Epithelial cell of proximal tubule (primary cell): ENCODE results near the gene HACD3. TPM values are rescaled to one million over a fixed set of nuclear protein-coding genes. Genes with fewer than 3 reads are reported as not detected.

ENCODE experiments used
- DNase-seq: peaks from one replicate; pipeline ENCODE4 v3.0.0-alpha.2; 2011; ENCODE audit warnings: low read depth
- H3K4me3 ChIP-seq: 2 replicates; pipeline ENCODE4 v1.5.1; 2011; ENCODE audit warnings: low read depth, mild to moderate bottlenecking, low read length
- CTCF ChIP-seq: conservative IDR thresholded peaks from 2 replicates; pipeline ENCODE4 v1.5.1; 2012; ENCODE audit warnings: low read depth, mild to moderate bottlenecking, low read length
- total RNA-seq: library from RNA; depleted of rRNA; stranded (reverse); fragments of >200 nt; gene quantifications from 2 replicates; pipeline ENCODE4 v1.2.3, GENCODE V29; 2015

Gene HACD3
- total RNA-seq, 1 donor from 2014 or later, result 127 TPM

DNA sequence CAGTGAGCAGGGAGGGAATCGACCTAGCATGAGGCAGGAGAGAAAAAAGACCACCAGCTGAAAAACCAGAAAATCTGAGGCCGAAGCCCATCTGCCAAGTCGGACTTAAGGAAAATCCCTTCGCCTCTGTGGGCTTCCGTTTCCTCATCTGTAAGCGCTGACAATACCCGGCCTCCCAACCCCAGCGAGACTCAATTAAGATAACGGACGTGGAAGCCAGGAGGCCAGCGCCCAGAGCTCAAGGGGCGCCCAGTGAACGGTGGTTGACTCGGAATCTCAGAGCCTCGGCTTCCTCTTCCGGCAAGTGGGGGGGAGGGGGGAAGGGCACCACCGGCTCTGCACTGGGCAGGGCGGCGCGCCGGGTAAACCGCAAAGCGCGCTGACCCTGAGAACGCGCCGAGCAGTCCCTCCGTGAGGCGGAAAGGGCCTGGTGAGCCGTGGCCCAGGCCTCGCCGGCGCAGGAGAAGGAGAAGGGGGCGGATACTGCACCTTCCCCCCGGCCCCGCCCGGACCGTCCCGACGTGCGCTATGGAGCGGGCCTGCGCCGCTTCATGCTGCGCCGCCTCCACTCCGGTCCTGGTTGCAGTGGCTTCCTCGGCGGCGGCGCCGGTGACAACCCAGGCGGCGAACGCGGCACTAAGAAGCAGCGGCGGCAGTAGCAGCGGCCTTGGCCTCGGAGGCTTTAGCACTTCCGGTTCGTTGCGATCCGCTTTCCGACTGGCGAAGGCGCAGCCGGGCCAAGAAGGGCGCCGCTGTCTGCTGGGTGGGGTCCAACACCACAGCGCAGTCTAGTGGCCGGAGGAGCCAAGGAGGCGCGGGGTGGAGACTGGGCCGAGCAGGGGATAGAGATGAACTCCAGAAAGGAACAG lies 13.0 kb upstream of the HACD3 start, which contains the start of gene DPP8:
TSS of gene DPP8 (minus strand) at position 693 of the 869 bp plus-strand sequence. CDS start 5,136 bp downstream, outside the sequence.
- peak within 1 kb of the TSS; percentile 92 for H3K4me3 ChIP-seq
- peak; percentile 92 for TF ChIP-seq CTCF
- DNase-seq, result peak; percentile 63

DNA sequence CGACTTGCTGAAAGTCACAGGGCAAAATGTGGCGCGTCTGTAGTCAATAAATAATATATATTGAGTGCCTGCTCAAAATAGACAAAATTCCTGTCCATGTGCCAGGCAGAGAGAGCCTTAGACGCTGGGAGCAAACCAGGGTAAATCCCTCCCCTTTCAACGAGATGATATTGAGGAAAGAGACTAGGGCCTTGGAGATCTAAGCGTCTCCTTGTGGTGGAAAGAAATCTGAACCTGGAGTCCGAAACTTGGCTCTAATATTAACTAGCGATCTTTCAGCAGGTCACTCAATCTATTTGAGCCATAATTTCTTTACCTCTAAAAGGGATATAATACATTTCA lies 12.4 kb upstream of the HACD3 start:
- TF ChIP-seq CTCF, result no peak
- peak overlapping the region; percentile 92 for H3K4me3 ChIP-seq

DNA sequence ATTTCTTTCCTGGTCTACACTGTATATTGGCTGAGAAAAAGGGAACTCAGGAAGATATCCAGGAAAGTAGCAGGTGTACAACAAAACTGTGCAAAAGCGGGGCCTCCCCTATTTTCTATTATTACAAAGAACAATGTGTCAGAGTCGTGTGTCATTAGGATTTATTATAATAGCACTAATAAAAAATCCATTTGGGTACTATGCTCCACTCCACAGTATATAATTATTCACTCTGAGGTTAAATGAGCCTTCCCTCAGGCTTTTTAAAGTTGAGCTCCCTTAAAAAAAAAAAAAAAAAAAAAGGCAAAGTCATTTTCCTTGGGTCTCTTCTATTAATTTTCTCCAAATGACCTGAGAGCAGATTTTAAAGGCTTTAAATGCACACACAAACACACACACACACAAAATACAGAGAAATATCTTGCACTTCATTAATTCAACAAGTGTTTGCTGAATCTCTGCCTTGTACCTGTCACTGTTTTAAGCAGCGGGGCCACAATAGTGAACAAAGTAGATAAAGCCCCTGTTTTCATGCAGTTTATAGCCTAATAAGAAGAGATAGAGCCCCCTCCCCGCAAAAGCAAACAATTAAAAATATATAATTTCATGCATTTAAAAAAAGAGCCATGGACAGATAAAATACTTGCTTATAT lies 11.5 kb upstream of the HACD3 start:
- DNase-seq, result no peak
- TF ChIP-seq CTCF, result no peak
- no peak overlapping the region for H3K4me3 ChIP-seq

More for the DNA sequence above, 12.4 kb upstream of the HACD3 start:
- DNase-seq, result peak; percentile 29

GRCh38 chr15:65521350-65521749 lies 8.9 kb upstream of the HACD3 start:
- no peak for DNase-seq
- H3K4me3 ChIP-seq, result no peak overlapping the region
- no peak for TF ChIP-seq CTCF

DNA sequence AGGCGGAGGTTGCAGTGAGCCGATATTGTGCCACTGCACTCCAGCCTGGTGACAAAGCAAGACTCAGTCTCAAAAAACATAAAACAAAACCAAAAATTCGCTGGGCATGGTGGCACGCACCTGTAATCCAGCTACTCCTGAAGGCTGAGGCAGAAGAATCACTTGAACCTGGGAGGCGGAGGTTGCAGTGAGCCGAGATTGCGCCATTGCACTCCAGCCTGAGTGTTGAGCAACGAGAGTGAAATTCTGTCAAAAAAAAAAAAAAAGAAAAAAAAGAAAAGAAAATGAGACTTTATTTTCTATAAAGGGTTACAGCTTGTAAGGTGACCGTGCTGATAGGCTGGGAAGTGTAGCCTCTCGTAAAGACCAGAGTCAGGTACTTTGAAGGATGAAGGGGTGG lies 6.0 kb upstream of the HACD3 start:
- no peak for DNase-seq
- no peak for TF ChIP-seq CTCF
- no peak overlapping the region for H3K4me3 ChIP-seq

GRCh38 chr15:65525622-65526021 lies 4.6 kb upstream of the HACD3 start:
- TF ChIP-seq CTCF, result no peak
- DNase-seq, result no peak
- no peak overlapping the region for H3K4me3 ChIP-seq
